Neural crest cell (in vitro differentiated cells): ENCODE results near the gene TMEM259. TPM values are rescaled to one million over a fixed set of nuclear protein-coding genes. Genes with fewer than 3 reads are reported as not detected.
A peak's percentile ranks its signal among the peaks of the same experiment; 100 is the strongest.

Experiments
- DNase-seq: peaks from one replicate; pipeline ENCODE4 v3.0.0; 2021; ENCODE audit warnings: low read depth, mixed read lengths, low spot score
- H3K27ac Mint-ChIP-seq: one replicate; pipeline ENCODE4 v1.8.0; 2021; ENCODE audit warnings: mild to moderate bottlenecking, mixed read lengths; ENCODE audit not compliant: unreplicated experiment
- H3K27me3 Mint-ChIP-seq: 2 replicates; pipeline ENCODE4 v1.8.0; 2021; ENCODE audit warnings: low read depth, mild to moderate bottlenecking, mixed read lengths
- H3K36me3 Mint-ChIP-seq: 2 replicates; pipeline ENCODE4 v1.8.0; 2021; ENCODE audit warnings: low read depth, mild to moderate bottlenecking, mixed read lengths
- H3K4me1 Mint-ChIP-seq: 2 replicates; pipeline ENCODE4 v1.8.0; 2021; ENCODE audit warnings: mixed read lengths
- H3K4me3 Mint-ChIP-seq: one replicate; pipeline ENCODE4 v1.8.0; 2021; ENCODE audit warnings: mild to moderate bottlenecking, mixed read lengths
- H3K9me3 Mint-ChIP-seq: 2 replicates; pipeline ENCODE4 v1.8.0; 2021; ENCODE audit warnings: mixed read lengths
- total RNA-seq: library from RNA; stranded (reverse); gene quantifications from 2 replicates; pipeline ENCODE4 v1.2.1, GENCODE V29; 2021
- TF ChIP-seq, protein P1 (sequence below): fragments of 200-600 bp; sonication (generic); conservative IDR thresholded peaks from 2 replicates; pipeline ENCODE4 v1.5.0; 2021; ENCODE audit warnings: antibody characterized with exemption, mild to moderate bottlenecking

The TMEM259 gene
- total RNA-seq, 1 donor from 2014 or later: 170 TPM

- peaks cover 6% of the 10 kb centered on the region for H3K4me1 Mint-ChIP-seq
- no peaks in the 10 kb centered on the region for H3K9me3 Mint-ChIP-seq
- no peak overlapping the region for H3K4me3 Mint-ChIP-seq
- no peaks in the 10 kb centered on the region for H3K27me3 Mint-ChIP-seq
- H3K36me3 Mint-ChIP-seq: no peaks in the 10 kb centered on the region
- TF ChIP-seq, protein P1, sequence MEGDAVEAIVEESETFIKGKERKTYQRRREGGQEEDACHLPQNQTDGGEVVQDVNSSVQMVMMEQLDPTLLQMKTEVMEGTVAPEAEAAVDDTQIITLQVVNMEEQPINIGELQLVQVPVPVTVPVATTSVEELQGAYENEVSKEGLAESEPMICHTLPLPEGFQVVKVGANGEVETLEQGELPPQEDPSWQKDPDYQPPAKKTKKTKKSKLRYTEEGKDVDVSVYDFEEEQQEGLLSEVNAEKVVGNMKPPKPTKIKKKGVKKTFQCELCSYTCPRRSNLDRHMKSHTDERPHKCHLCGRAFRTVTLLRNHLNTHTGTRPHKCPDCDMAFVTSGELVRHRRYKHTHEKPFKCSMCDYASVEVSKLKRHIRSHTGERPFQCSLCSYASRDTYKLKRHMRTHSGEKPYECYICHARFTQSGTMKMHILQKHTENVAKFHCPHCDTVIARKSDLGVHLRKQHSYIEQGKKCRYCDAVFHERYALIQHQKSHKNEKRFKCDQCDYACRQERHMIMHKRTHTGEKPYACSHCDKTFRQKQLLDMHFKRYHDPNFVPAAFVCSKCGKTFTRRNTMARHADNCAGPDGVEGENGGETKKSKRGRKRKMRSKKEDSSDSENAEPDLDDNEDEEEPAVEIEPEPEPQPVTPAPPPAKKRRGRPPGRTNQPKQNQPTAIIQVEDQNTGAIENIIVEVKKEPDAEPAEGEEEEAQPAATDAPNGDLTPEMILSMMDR: no peak
- no peak for DNase-seq
- no peak overlapping the region for H3K27ac Mint-ChIP-seq
Observed at GRCh38 chr19:1047696-1048147, 26.8 kb upstream of the TMEM259 start.

DNA sequence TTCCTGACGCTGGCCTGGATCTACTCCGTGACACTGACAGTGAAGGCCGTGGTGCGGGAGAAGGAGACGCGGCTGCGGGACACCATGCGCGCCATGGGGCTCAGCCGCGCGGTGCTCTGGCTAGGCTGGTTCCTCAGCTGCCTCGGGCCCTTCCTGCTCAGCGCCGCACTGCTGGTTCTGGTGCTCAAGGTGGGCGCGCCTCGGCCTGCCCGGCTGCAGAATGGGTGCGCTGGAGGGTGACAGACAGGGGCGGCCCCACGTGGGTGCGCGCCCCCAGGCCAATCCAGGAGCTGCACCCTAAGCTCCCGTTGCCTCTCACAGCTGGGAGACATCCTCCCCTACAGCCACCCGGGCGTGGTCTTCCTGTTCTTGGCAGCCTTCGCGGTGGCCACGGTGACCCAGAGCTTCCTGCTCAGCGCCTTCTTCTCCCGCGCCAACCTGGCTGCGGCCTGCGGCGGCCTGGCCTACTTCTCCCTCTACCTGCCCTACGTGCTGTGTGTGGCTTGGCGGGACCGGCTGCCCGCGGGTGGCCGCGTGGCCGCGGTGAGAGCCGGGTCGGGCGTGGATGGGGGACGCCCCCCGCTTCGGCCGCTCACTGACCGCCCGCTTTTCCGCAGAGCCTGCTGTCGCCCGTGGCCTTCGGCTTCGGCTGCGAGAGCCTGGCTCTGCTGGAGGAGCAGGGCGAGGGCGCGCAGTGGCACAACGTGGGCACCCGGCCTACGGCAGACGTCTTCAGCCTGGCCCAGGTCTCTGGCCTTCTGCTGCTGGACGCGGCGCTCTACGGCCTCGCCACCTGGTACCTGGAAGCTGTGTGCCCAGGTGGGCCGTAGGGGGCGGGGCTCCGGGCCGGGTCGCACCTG, 26.1 kb upstream of the TMEM259 start:
- TF ChIP-seq, protein P1: no peak

GRCh38 chr19:1046117-1046626, 25.2 kb upstream of the TMEM259 start:
- TF ChIP-seq, protein P1: no peak
- no peak overlapping the region for H3K4me3 Mint-ChIP-seq
- DNase-seq: no peak
- peaks cover 2% of the 10 kb centered on the region for H3K4me1 Mint-ChIP-seq
- no peaks in the 10 kb centered on the region for H3K9me3 Mint-ChIP-seq
- no peaks in the 10 kb centered on the region for H3K36me3 Mint-ChIP-seq
- no peak overlapping the region for H3K27ac Mint-ChIP-seq
- H3K27me3 Mint-ChIP-seq: no peaks in the 10 kb centered on the region

More for the DNA sequence above, 26.1 kb upstream of the TMEM259 start:
- no peak overlapping the region for H3K4me3 Mint-ChIP-seq
- peaks cover 4% of the 10 kb centered on the region for H3K4me1 Mint-ChIP-seq
- no peaks in the 10 kb centered on the region for H3K36me3 Mint-ChIP-seq
- no peaks in the 10 kb centered on the region for H3K9me3 Mint-ChIP-seq
- H3K27ac Mint-ChIP-seq: no peak overlapping the region
- no peaks in the 10 kb centered on the region for H3K27me3 Mint-ChIP-seq
- no peak for DNase-seq

DNA sequence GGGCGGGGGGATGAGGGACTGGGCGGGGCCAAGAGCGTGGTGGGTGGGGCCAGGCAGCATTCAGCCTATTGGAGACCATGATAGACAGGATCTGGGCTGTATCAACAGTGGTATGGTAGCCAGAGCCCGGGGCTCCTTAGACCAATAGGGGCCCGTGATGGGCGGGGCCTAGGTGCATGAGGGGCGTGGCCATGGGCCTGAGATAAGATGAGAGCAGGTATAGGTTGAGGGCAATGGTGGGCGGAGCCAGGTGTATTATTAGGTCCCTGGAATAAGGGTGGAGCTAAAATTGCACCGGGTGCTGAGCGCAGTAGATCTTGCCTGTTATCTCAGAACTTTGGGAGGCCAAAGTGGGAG, 24.3 kb upstream of the TMEM259 start:
- Mint-ChIP-seq H3K27me3 (no peaks in the 10 kb centered on the region), H3K27ac (no peak overlapping the region), H3K9me3 (no peaks in the 10 kb centered on the region), H3K4me3 (peak overlapping the region; percentile 47), H3K36me3 (no peaks in the 10 kb centered on the region), H3K4me1 (peaks cover 12% of the 10 kb centered on the region)
- no peak for DNase-seq
- TF ChIP-seq, protein P1: no peak

DNA sequence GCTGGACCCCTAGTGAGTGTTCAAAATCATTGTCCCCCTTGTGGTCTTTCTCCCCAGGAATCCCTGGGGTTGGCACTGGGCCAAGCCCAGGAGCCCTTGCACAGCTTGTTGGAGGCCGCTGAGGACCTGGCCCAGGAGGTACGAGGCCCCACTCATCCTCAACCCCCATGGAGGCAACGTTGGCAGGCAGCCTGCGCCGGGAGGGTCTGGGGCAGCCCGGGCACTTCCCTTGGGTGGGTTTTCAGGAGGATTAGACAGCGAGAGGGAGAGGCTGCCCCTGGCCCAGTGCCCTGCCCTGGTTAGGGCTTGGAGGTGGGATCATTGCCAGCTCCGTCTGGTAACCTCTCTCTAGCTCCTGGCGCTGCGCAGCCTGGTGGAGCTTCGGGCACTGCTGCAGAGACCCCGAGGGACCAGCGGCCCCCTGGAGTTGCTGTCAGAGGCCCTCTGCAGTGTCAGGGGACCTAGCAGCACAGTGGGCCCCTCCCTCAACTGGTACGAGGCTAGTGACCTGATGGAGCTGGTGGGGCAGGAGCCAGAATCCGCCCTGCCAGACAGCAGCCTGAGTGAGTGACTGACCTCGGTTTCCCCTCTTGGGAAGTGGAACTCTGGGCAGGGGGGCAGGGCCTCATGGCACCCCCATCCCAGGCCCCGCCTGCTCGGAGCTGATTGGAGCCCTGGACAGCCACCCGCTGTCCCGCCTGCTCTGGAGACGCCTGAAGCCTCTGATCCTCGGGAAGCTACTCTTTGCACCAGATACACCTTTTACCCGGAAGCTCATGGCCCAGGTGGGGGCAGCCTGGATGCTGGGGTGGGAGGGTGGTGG, 22.0 kb upstream of the TMEM259 start:
- DNase-seq: no peak
- TF ChIP-seq, protein P1: no peak
- Mint-ChIP-seq H3K4me3 (peak overlapping the region; percentile 66), H3K4me1 (peaks cover 27% of the 10 kb centered on the region), H3K27me3 (no peaks in the 10 kb centered on the region), H3K27ac (no peak overlapping the region), H3K9me3 (no peaks in the 10 kb centered on the region), H3K36me3 (no peaks in the 10 kb centered on the region)
